ENCODE measurements around the gene SH3RF3.

SH3RF3 gene

GRCh38 chr2:109347626-109348025 is 218.6 kb downstream of the SH3RF3 start:
- WGBS (ENCODE audit: extremely low coverage, insufficient coverage, insufficient read length), result no CpG with 5 or more reads among the region's 13 CpGs
- Histone ChIP-seq H3K27me3 (ENCODE audit: insufficient read depth, low read length) (no peaks in the 10 kb centered on the region), H3K36me3 (ENCODE audit: control insufficient read depth in 1 of 2, insufficient read depth in 2 of 2, low read length in 2 of 2) (no peaks in the 10 kb centered on the region), H2AFZ (ENCODE audit: insufficient read depth, low read length, poor library complexity) (no peak overlapping the region), H3K79me1 (ENCODE audit: low read length) (no peaks in the 10 kb centered on the region), H3K79me2 (ENCODE audit: control insufficient read depth, insufficient read depth, low read length, poor library complexity) (no peaks in the 10 kb centered on the region), H2BK12ac (ENCODE audit: low read length) (no peak overlapping the region), H3K4me1 (ENCODE audit: control insufficient read depth in 1 of 2, insufficient read depth in 2 of 2, low read length in 2 of 2) (no peaks in the 10 kb centered on the region), H3K23ac (ENCODE audit: low read length) (no peak overlapping the region), H3K18ac (ENCODE audit: low read length) (no peak overlapping the region), H3K4me2 (ENCODE audit: low read length) (no peak overlapping the region), H3K4ac (ENCODE audit: low read depth, low read length) (no peak overlapping the region), H3K9me3 (ENCODE audit: insufficient read depth, low read depth, low read length) (peaks cover 2% of the 10 kb centered on the region), H3K4me3 (ENCODE audit: low read depth, low read length) (no peak overlapping the region), H3K27ac (ENCODE audit: low read depth, low read length) (no peak overlapping the region), H3K9ac (ENCODE audit: low read length) (no peak overlapping the region), H2AK5ac (ENCODE audit: low read length) (no peak overlapping the region), H4K91ac (ENCODE audit: low read depth, low read length) (no peak overlapping the region), H2BK5ac (ENCODE audit: low read depth, low read length, poor library complexity) (no peak overlapping the region), H2BK120ac (ENCODE audit: insufficient read depth, low read length, poor library complexity) (no peak overlapping the region), H4K12ac (ENCODE audit: low read depth, low read length) (no peak overlapping the region), H4K8ac (ENCODE audit: low read depth, low read length) (no peak overlapping the region), H3K14ac (ENCODE audit: low read length) (no peak overlapping the region)
- no peak for DNase-seq

GRCh38 chr2:109348190-109348589 is 219.2 kb downstream of the SH3RF3 start:
- H3K79me2 ChIP-seq (ENCODE audit: control insufficient read depth, insufficient read depth, low read length, poor library complexity), result no peaks in the 10 kb centered on the region
- H4K8ac ChIP-seq (ENCODE audit: low read depth, low read length), result no peak overlapping the region
- no peak overlapping the region for H2BK12ac ChIP-seq (ENCODE audit: low read length)
- H3K27me3 ChIP-seq (ENCODE audit: insufficient read depth, low read length), result no peaks in the 10 kb centered on the region
- H3K27ac ChIP-seq (ENCODE audit: low read depth, low read length), result no peak overlapping the region
- no peak overlapping the region for H2BK5ac ChIP-seq (ENCODE audit: low read depth, low read length, poor library complexity)
- H4K91ac ChIP-seq (ENCODE audit: low read depth, low read length), result no peak overlapping the region
- no peak overlapping the region for H3K23ac ChIP-seq (ENCODE audit: low read length)
- H4K12ac ChIP-seq (ENCODE audit: low read depth, low read length), result no peak overlapping the region
- no peak overlapping the region for H3K4me2 ChIP-seq (ENCODE audit: low read length)
- H3K79me1 ChIP-seq (ENCODE audit: low read length), result no peaks in the 10 kb centered on the region
- no CpG with 5 or more reads among the region's 3 CpGs for WGBS (ENCODE audit: extremely low coverage, insufficient coverage, insufficient read length)
- DNase-seq, result no peak
- no peak overlapping the region for H3K4ac ChIP-seq (ENCODE audit: low read depth, low read length)
- H3K18ac ChIP-seq (ENCODE audit: low read length), result no peak overlapping the region
- peaks cover 2% of the 10 kb centered on the region for H3K9me3 ChIP-seq (ENCODE audit: insufficient read depth, low read depth, low read length)
- H2BK120ac ChIP-seq (ENCODE audit: insufficient read depth, low read length, poor library complexity), result no peak overlapping the region
- no peaks in the 10 kb centered on the region for H3K36me3 ChIP-seq (ENCODE audit: control insufficient read depth in 1 of 2, insufficient read depth in 2 of 2, low read length in 2 of 2)
- H3K4me1 ChIP-seq (ENCODE audit: control insufficient read depth in 1 of 2, insufficient read depth in 2 of 2, low read length in 2 of 2), result no peaks in the 10 kb centered on the region
- H3K4me3 ChIP-seq (ENCODE audit: low read depth, low read length), result no peak overlapping the region
- H3K14ac ChIP-seq (ENCODE audit: low read length), result no peak overlapping the region
- H2AK5ac ChIP-seq (ENCODE audit: low read length), result no peak overlapping the region
- no peak overlapping the region for H3K9ac ChIP-seq (ENCODE audit: low read length)
- H2AFZ ChIP-seq (ENCODE audit: insufficient read depth, low read length, poor library complexity), result no peak overlapping the region

DNA sequence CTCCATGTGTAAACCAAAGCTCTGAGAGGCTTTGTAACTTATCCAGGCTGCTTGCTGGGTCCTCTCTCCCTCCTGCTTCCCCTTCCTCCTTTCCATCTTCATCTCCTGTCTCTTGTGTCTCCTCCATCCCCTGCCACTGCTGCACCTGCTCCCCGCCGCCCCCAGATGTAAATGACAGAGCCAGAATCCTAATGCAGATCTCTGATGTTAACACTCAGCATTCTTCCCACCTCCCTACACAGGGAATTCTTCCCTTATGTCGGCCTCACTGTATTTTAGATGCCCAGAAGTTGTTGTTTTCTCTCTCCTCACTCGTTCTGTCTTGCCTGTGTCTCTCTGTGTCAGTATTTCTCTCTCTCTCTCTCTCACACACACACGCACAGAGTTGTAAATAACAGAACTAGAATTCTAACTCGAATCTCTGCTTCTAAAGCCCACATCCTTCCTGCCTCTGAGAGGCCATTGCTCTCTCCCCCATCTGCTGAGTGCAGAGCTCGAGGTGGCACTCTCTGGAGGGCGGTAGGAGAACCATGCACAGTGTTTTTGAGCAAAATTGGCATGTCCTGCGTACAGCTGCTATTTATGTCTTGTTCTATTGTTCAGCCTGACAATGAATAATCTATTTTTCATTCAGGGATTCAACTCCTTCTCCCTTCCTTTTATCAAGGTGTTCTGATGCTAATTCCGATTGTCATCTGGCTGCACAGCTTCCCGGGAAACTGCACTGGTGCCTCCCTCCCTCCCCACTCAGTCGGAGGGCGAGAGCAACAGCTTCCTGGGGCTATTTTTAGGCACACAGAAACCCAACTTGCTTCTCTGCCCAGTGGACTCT is 219.9 kb downstream of the SH3RF3 start:
- H3K4me1 ChIP-seq (ENCODE audit: control insufficient read depth in 1 of 2, insufficient read depth in 2 of 2, low read length in 2 of 2), result no peaks in the 10 kb centered on the region
- no peak overlapping the region for H4K91ac ChIP-seq (ENCODE audit: low read depth, low read length)
- H3K9me3 ChIP-seq (ENCODE audit: insufficient read depth, low read depth, low read length), result peaks cover 4% of the 10 kb centered on the region
- no peak overlapping the region for H2BK120ac ChIP-seq (ENCODE audit: insufficient read depth, low read length, poor library complexity)
- H2BK5ac ChIP-seq (ENCODE audit: low read depth, low read length, poor library complexity), result no peak overlapping the region
- no peak overlapping the region for H4K12ac ChIP-seq (ENCODE audit: low read depth, low read length)
- no peaks in the 10 kb centered on the region for H3K27me3 ChIP-seq (ENCODE audit: insufficient read depth, low read length)
- no CpG with 5 or more reads among the region's 13 CpGs for WGBS (ENCODE audit: extremely low coverage, insufficient coverage, insufficient read length)
- no peak overlapping the region for H3K9ac ChIP-seq (ENCODE audit: low read length)
- H2BK12ac ChIP-seq (ENCODE audit: low read length), result no peak overlapping the region
- H3K23ac ChIP-seq (ENCODE audit: low read length), result no peak overlapping the region
- H2AK5ac ChIP-seq (ENCODE audit: low read length), result no peak overlapping the region
- H3K4ac ChIP-seq (ENCODE audit: low read depth, low read length), result no peak overlapping the region
- no peaks in the 10 kb centered on the region for H3K36me3 ChIP-seq (ENCODE audit: control insufficient read depth in 1 of 2, insufficient read depth in 2 of 2, low read length in 2 of 2)
- no peak overlapping the region for H4K8ac ChIP-seq (ENCODE audit: low read depth, low read length)
- no peaks in the 10 kb centered on the region for H3K79me2 ChIP-seq (ENCODE audit: control insufficient read depth, insufficient read depth, low read length, poor library complexity)
- H3K14ac ChIP-seq (ENCODE audit: low read length), result no peak overlapping the region
- H3K18ac ChIP-seq (ENCODE audit: low read length), result no peak overlapping the region
- H3K4me3 ChIP-seq (ENCODE audit: low read depth, low read length), result no peak overlapping the region
- DNase-seq, result no peak
- no peak overlapping the region for H2AFZ ChIP-seq (ENCODE audit: insufficient read depth, low read length, poor library complexity)
- no peak overlapping the region for H3K4me2 ChIP-seq (ENCODE audit: low read length)
- no peak overlapping the region for H3K27ac ChIP-seq (ENCODE audit: low read depth, low read length)
- no peaks in the 10 kb centered on the region for H3K79me1 ChIP-seq (ENCODE audit: low read length)

- H3K14ac ChIP-seq (ENCODE audit: low read length), result no peak overlapping the region
- no peaks in the 10 kb centered on the region for H3K79me1 ChIP-seq (ENCODE audit: low read length)
- no peak overlapping the region for H3K4ac ChIP-seq (ENCODE audit: low read depth, low read length)
- H3K9me3 ChIP-seq (ENCODE audit: insufficient read depth, low read depth, low read length), result peaks cover 8% of the 10 kb centered on the region
- no peak overlapping the region for H3K4me2 ChIP-seq (ENCODE audit: low read length)
- H4K8ac ChIP-seq (ENCODE audit: low read depth, low read length), result no peak overlapping the region
- H2AFZ ChIP-seq (ENCODE audit: insufficient read depth, low read length, poor library complexity), result no peak overlapping the region
- H2AK5ac ChIP-seq (ENCODE audit: low read length), result no peak overlapping the region
- H3K18ac ChIP-seq (ENCODE audit: low read length), result no peak overlapping the region
- H2BK12ac ChIP-seq (ENCODE audit: low read length), result no peak overlapping the region
- no peak for DNase-seq
- H3K9ac ChIP-seq (ENCODE audit: low read length), result no peak overlapping the region
- H3K79me2 ChIP-seq (ENCODE audit: control insufficient read depth, insufficient read depth, low read length, poor library complexity), result no peaks in the 10 kb centered on the region
- no peaks in the 10 kb centered on the region for H3K4me1 ChIP-seq (ENCODE audit: control insufficient read depth in 1 of 2, insufficient read depth in 2 of 2, low read length in 2 of 2)
- H4K91ac ChIP-seq (ENCODE audit: low read depth, low read length), result no peak overlapping the region
- H3K23ac ChIP-seq (ENCODE audit: low read length), result no peak overlapping the region
- no peak overlapping the region for H2BK5ac ChIP-seq (ENCODE audit: low read depth, low read length, poor library complexity)
- WGBS (ENCODE audit: extremely low coverage, insufficient coverage, insufficient read length), result no CpG with 5 or more reads among the region's 18 CpGs
- no peaks in the 10 kb centered on the region for H3K27me3 ChIP-seq (ENCODE audit: insufficient read depth, low read length)
- no peak overlapping the region for H4K12ac ChIP-seq (ENCODE audit: low read depth, low read length)
- H2BK120ac ChIP-seq (ENCODE audit: insufficient read depth, low read length, poor library complexity), result no peak overlapping the region
- H3K4me3 ChIP-seq (ENCODE audit: low read depth, low read length), result no peak overlapping the region
- no peaks in the 10 kb centered on the region for H3K36me3 ChIP-seq (ENCODE audit: control insufficient read depth in 1 of 2, insufficient read depth in 2 of 2, low read length in 2 of 2)
- H3K27ac ChIP-seq (ENCODE audit: low read depth, low read length), result no peak overlapping the region
These were observed 220.8 kb downstream of the SH3RF3 start for GRCh38 chr2:109349503-109350465.

Data from trophoblast cell (in vitro differentiated cells and primary cell).